T1000 (cell line): ENCODE data around the gene GNL1.
"Not testable (repeated sequence)": the region's sequence is repeated elsewhere in the genome, so short reads cannot be mapped to it uniquely, and the experiment has no call there.

Experiments
- DNase-seq: peaks from one replicate; lab custom pipeline; 2025; ENCODE audit warnings: mixed read lengths; lab: John Stamatoyannopoulos, UW

The GNL1 gene

GRCh38 chr6:30497261-30497599 is 59.1 kb downstream of the GNL1 start:
- DNase-seq = not testable (repeated sequence)

GRCh38 chr6:30495993-30496392 is 60.3 kb downstream of the GNL1 start:
- no peak for DNase-seq

GRCh38 chr6:30495060-30495459 is 61.2 kb downstream of the GNL1 start:
- not testable (repeated sequence) for DNase-seq

GRCh38 chr6:30494291-30494861 is 61.9 kb downstream of the GNL1 start:
- DNase-seq = no peak

GRCh38 chr6:30493643-30494250 is 62.5 kb downstream of the GNL1 start:
- no peak for DNase-seq

GRCh38 chr6:30491991-30492952 is 64.0 kb downstream of the GNL1 start:
- DNase-seq = no peak
